A549 (cell line): ENCODE data around the gene PLAAT2.

Experiments
- BHLHE40 ChIP-seq: IDR thresholded peaks from 2 replicates; pipeline ENCODE4 v1.6.1; 2012; ENCODE audit warnings: low read depth, low read length, inconsistent platforms
- CEBPB ChIP-seq, 2 experiments: fragments of >200 bp in 1 of 2; sonication (Bioruptor Twin) in 1 of 2; formaldehyde crosslinking in 1 of 2; IDR thresholded peaks; 2 replicates each; pipeline ENCODE4 v1.6.1; 2012 to 2016
- CHD2 ChIP-seq: fragments of 150-350 bp; IDR thresholded peaks from 2 replicates; pipeline ENCODE4 v1.6.1; 2014; ENCODE audit warnings: low read length; ENCODE audit not compliant: partially characterized antibody
- MYC ChIP-seq: IDR thresholded peaks from 2 replicates; pipeline ENCODE4 v1.6.1; 2012; ENCODE audit warnings: mild to moderate bottlenecking, inconsistent platforms, low read length, improper control_type of control experiment, borderline replicate concordance
- ZFP36 ChIP-seq: fragments of 450-650 bp; IDR thresholded peaks from 2 replicates; pipeline ENCODE4 v1.6.1; 2014; ENCODE audit warnings: borderline replicate concordance; ENCODE audit not compliant: partially characterized antibody
- TF ChIP-seq, protein P1 (sequence below): fragments of 200-600 bp; sonication (generic); IDR thresholded peaks from 2 replicates; pipeline ENCODE4 v1.6.1; 2016; ENCODE audit warnings: antibody characterized with exemption, mild to moderate bottlenecking, moderate library complexity
- TF ChIP-seq, protein P2 (sequence below): fragments of >200 bp; sonication (Bioruptor Twin); formaldehyde crosslinking; IDR thresholded peaks from 3 replicates; pipeline ENCODE4 v1.5.1; 2016
- TF ChIP-seq, protein P3 (sequence below): fragments of >200 bp; sonication (Bioruptor Twin); formaldehyde crosslinking; IDR thresholded peaks from 2 replicates; pipeline ENCODE4 v1.6.1; 2016

DNA sequence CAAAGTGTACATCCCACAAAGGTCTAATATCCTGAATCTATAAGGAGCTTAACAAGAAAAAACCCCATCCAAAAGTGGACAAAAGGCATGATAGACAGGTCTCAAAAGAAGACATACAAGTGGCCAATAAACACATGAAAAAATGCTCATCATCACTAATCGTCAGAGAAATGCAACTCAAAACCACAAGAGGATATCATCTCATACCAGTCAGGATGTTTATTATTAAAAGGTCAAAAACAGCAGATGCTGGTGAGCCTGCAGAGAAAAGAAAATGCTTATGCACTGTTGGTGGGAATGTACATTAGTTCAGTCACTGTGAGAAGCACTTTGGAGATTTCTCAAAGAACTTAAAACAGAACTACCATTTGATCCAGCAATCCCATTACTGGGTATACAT is 44.6 kb downstream of the PLAAT2 start:
- TF ChIP-seq ZFP36, result no peak
- TF ChIP-seq, protein P1, sequence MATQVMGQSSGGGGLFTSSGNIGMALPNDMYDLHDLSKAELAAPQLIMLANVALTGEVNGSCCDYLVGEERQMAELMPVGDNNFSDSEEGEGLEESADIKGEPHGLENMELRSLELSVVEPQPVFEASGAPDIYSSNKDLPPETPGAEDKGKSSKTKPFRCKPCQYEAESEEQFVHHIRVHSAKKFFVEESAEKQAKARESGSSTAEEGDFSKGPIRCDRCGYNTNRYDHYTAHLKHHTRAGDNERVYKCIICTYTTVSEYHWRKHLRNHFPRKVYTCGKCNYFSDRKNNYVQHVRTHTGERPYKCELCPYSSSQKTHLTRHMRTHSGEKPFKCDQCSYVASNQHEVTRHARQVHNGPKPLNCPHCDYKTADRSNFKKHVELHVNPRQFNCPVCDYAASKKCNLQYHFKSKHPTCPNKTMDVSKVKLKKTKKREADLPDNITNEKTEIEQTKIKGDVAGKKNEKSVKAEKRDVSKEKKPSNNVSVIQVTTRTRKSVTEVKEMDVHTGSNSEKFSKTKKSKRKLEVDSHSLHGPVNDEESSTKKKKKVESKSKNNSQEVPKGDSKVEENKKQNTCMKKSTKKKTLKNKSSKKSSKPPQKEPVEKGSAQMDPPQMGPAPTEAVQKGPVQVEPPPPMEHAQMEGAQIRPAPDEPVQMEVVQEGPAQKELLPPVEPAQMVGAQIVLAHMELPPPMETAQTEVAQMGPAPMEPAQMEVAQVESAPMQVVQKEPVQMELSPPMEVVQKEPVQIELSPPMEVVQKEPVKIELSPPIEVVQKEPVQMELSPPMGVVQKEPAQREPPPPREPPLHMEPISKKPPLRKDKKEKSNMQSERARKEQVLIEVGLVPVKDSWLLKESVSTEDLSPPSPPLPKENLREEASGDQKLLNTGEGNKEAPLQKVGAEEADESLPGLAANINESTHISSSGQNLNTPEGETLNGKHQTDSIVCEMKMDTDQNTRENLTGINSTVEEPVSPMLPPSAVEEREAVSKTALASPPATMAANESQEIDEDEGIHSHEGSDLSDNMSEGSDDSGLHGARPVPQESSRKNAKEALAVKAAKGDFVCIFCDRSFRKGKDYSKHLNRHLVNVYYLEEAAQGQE, result no peak
- no peak for TF ChIP-seq CEBPB (IDR thresholded peaks at IDR 0.05)
- no peak for TF ChIP-seq CHD2
- TF ChIP-seq, protein P2, sequence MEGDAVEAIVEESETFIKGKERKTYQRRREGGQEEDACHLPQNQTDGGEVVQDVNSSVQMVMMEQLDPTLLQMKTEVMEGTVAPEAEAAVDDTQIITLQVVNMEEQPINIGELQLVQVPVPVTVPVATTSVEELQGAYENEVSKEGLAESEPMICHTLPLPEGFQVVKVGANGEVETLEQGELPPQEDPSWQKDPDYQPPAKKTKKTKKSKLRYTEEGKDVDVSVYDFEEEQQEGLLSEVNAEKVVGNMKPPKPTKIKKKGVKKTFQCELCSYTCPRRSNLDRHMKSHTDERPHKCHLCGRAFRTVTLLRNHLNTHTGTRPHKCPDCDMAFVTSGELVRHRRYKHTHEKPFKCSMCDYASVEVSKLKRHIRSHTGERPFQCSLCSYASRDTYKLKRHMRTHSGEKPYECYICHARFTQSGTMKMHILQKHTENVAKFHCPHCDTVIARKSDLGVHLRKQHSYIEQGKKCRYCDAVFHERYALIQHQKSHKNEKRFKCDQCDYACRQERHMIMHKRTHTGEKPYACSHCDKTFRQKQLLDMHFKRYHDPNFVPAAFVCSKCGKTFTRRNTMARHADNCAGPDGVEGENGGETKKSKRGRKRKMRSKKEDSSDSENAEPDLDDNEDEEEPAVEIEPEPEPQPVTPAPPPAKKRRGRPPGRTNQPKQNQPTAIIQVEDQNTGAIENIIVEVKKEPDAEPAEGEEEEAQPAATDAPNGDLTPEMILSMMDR, result no peak
- no peak for TF ChIP-seq BHLHE40
- no peak for TF ChIP-seq MYC
- TF ChIP-seq, protein P3, sequence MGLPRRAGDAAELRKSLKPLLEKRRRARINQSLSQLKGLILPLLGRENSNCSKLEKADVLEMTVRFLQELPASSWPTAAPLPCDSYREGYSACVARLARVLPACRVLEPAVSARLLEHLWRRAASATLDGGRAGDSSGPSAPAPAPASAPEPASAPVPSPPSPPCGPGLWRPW, result no peak
